HepG2 (cell line): Measurements from ENCODE around the gene CMTM4. TPM values are rescaled to one million over a fixed set of nuclear protein-coding genes. Genes with fewer than 3 reads are reported as not detected.

Experiments
- ATAC-seq: fragments of 200-7000 bp; cut with Tn5 transposase; 3 replicates; pipeline ENCODE4 v1.9.1; 2020; ENCODE audit warnings: mild to moderate bottlenecking, moderate library complexity
- BruUV-seq: library from RNA; stranded (reverse); fragments of 400-500 nt; replicated peaks from 2 replicates; lab custom pipeline; 2021; lab: Mats Ljungman, UMichigan
- CTCF ChIA-PET: fragments of 300-600 bp; formaldehyde crosslinking; extraction: SDS; loops from one replicate; lab custom pipeline; 2021; ENCODE audit warnings: low total read pairs, inconsistent platforms, low intra/inter-chr PET ratio; lab: Yijun Ruan, JAX
- POLR2A ChIA-PET: fragments of 350-600 bp; sonication (Branson Sonifier 250); formaldehyde crosslinking; loops from one replicate; lab custom pipeline; 2020; ENCODE audit warnings: antibody characterized with exemption, inconsistent platforms; lab: Yijun Ruan, JAX
- DNase-seq: peaks from one replicate; pipeline ENCODE4 v3.0.0-alpha.2; 2015; ENCODE audit warnings: low spot score
- FAIRE-seq: peaks from 3 replicates; lab custom pipeline; 2011; peaks lifted over from hg19 to GRCh38; lab: Jason Lieb, UNC
- H2AFZ ChIP-seq: one replicate; pipeline ENCODE4 v1.6.1; 2011; ENCODE audit warnings: low read length, inconsistent platforms
- H3K27ac ChIP-seq: fragments of 300-600 bp; 3 replicates; pipeline ENCODE4 v1.8.0; 2011; ENCODE audit warnings: mixed run types, mild to moderate bottlenecking, mixed read lengths, low read length, inconsistent platforms; ENCODE audit not compliant: insufficient read depth; ENCODE audit errors: extremely low read length
- H3K27me3 ChIP-seq, 2 experiments: fragments of 200-600 bp in 1 of 2; 2 replicates in 1 of 2; 3 replicates in 1 of 2; pipeline versions ENCODE4 v1.6.0 to v1.8.0; 2011; ENCODE audit warnings: low read length in 2 of 2, mild to moderate bottlenecking in 2 of 2, moderate library complexity in 2 of 2, inconsistent platforms in 1 of 2; ENCODE audit not compliant: insufficient read depth in 2 of 2, control insufficient read depth in 1 of 2
- H3K36me3 ChIP-seq, 2 experiments: fragments of 200-600 bp in 1 of 2; replicated peaks in 1 of 2; 2 replicates in 1 of 2; 3 replicates in 1 of 2; pipeline versions ENCODE4 v1.5.1 to v1.8.0; 2011; ENCODE audit warnings: low read length in 2 of 2, inconsistent platforms in 1 of 2; ENCODE audit not compliant: insufficient read depth in 2 of 2, control insufficient read depth in 1 of 2
- H3K4me1 ChIP-seq: 2 replicates; pipeline ENCODE4 v1.5.1; 2012; ENCODE audit warnings: low read length, inconsistent platforms; ENCODE audit not compliant: insufficient read depth
- H3K4me2 ChIP-seq: 2 replicates; pipeline ENCODE4 v1.6.0; 2011; ENCODE audit warnings: low read depth, low read length, inconsistent platforms
- H3K4me3 ChIP-seq, 3 experiments: fragments of 200-600 bp in 1 of 3; sonication (generic), shearing (Covaris generic) in 1 of 3; replicated peaks in 1 of 3; 2 replicates each; pipeline ENCODE4 v1.5.1; 2011 to 2016; ENCODE audit warnings: low read length in 3 of 3, inconsistent platforms in 2 of 3, low read depth in 2 of 3, mild to moderate bottlenecking in 2 of 3, control low read depth in 1 of 3, mixed read lengths in 1 of 3; ENCODE audit not compliant: insufficient read depth in 1 of 3
- H3K79me2 ChIP-seq: one replicate; pipeline ENCODE4 v1.6.1; 2011; ENCODE audit warnings: low read length, inconsistent platforms; ENCODE audit not compliant: insufficient read depth
- H3K9ac ChIP-seq: 2 replicates; pipeline ENCODE4 v1.6.0; 2011; ENCODE audit warnings: mild to moderate bottlenecking, low read depth, low read length, inconsistent platforms; ENCODE audit not compliant: insufficient read depth
- H3K9me3 ChIP-seq: 2 replicates; pipeline ENCODE4 v1.5.1; 2012; ENCODE audit warnings: mild to moderate bottlenecking, low read length
- H4K20me1 ChIP-seq: 2 replicates; pipeline ENCODE4 v1.6.0; 2011; ENCODE audit warnings: inconsistent platforms, mild to moderate bottlenecking, low read length, moderate library complexity; ENCODE audit not compliant: insufficient read depth
- AGO2 ChIP-seq: fragments of 200-400 bp; formaldehyde crosslinking; optimal IDR thresholded peaks from 2 replicates; pipeline ENCODE3; 2017; ENCODE audit warnings: mild to moderate bottlenecking, low read depth, low read length, moderate library complexity
- BCL3 ChIP-seq: sonication (generic); formaldehyde crosslinking; IDR thresholded peaks from 2 replicates; pipeline ENCODE4 v1.5.1; 2020; ENCODE audit warnings: mild to moderate bottlenecking, missing genetic modification reagents, moderate library complexity
- RBFOX2 ChIP-seq: fragments of 200-400 bp; formaldehyde crosslinking; IDR thresholded peaks from 2 replicates; pipeline ENCODE4 v1.6.1; 2017; ENCODE audit warnings: low read depth, mild to moderate bottlenecking, low read length
- ZEB1 ChIP-seq: IDR thresholded peaks from 2 replicates; pipeline ENCODE4 v1.6.1; 2012; ENCODE audit warnings: mild to moderate bottlenecking, low read depth, inconsistent platforms; ENCODE audit not compliant: insufficient replicate concordance
- ZNF121 ChIP-seq: sonication (generic); formaldehyde crosslinking; IDR thresholded peaks from 2 replicates; pipeline ENCODE4 v1.5.0; 2020; ENCODE audit warnings: mild to moderate bottlenecking, missing genetic modification reagents
- ZNF138 ChIP-seq: sonication (generic); formaldehyde crosslinking; IDR thresholded peaks from 2 replicates; pipeline ENCODE4 v1.5.0; 2020; ENCODE audit warnings: mild to moderate bottlenecking, low read depth, missing genetic modification reagents
- ZNF773 ChIP-seq: sonication (generic); formaldehyde crosslinking; IDR thresholded peaks from 2 replicates; pipeline ENCODE4 v1.4.0; 2020; ENCODE audit warnings: missing genetic modification reagents, borderline replicate concordance
- WGBS: methylation state at CpG from one replicate; pipeline ENCODE4 v1.1.6; 2017; ENCODE audit warnings: low lambda C conversion rate; 5-methylcytosine and 5-hydroxymethylcytosine counted together
- in situ Hi-C: cut with HindIII; loops from 2 replicates; pipeline ENCODE4 v1.10.0; 2017; ENCODE audit warnings: low pct_unique_long_range_greater_than_20kb; ENCODE audit not compliant: extremely low pct_ligation_motif_present
- intact Hi-C: fragments of 100-400 bp; cut with micrococcal nuclease; formaldehyde crosslinking; loops from one replicate; pipeline ENCODE4 v1.10.0; 2022; ENCODE audit not compliant: unreplicated experiment
- polyA plus RNA-seq, 8 experiments: library from polyadenylated mRNA; depleted of rRNA in 3 of 8; stranded (reverse) in 7 of 8; unstranded in 1 of 8; fragments of >200 nt; fragmentation: Illumina TruSeq in 4 of 8; extraction: Trizol in 4 of 8; gene quantifications; 2 replicates each; pipeline versions ENCODE4 v1.2.1 to v1.2.3, GENCODE V29; 2011 to 2016; ENCODE audit warnings: low read depth in 4 of 8, missing spikeins in 1 of 8, mixed read lengths in 1 of 8; ENCODE audit not compliant: insufficient read depth in 1 of 8
- total RNA-seq, 5 experiments: library from RNA; depleted of rRNA; stranded (reverse); fragments of >200 nt; fragmentation: Illumina TruSeq; extraction: Trizol; gene quantifications; 2 replicates each; pipeline ENCODE4 v1.2.3, GENCODE V29; 2016; ENCODE audit warnings: low read depth in 1 of 5
- TF ChIP-seq, protein P1 (sequence below): sonication (generic); formaldehyde crosslinking; IDR thresholded peaks from 2 replicates; pipeline ENCODE4 v1.5.1; 2020; ENCODE audit warnings: mild to moderate bottlenecking, missing genetic modification reagents, moderate library complexity

CMTM4 gene
- total and polyA plus RNA-seq, 2 of the 13 experiments (the other 11 are each of a cell fraction or from before 2014, with no cell fraction given), result 32.0 to 36.3 TPM

DNA sequence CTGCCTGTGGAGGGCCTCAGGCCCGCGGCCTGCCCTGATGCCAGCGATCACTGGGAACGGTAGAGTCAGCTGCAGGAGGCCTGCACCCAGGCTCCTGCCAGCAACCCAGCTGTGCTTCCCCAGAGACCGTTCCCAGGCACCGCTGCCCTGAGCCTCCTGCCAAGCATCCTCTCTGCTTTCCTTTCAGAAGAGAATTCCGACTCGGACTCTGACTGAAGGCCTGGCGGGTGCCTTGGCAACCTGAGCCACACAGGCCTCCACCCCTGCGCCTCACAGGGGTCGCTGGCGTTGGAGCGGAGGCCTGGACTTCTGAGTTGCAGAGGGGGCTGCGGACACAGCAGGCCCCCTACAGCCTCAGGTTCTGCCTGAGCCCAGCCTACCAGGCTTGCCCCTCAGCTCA, 84.1 kb downstream of the CMTM4 start:
- Histone ChIP-seq H3K36me3 (peaks cover 23 to 49% of the 10 kb centered on the region in 2 experiments), H3K27me3 (no peaks in the 10 kb centered on the region), H3K27ac (no peak overlapping the region), H3K9ac (no peak overlapping the region), H3K4me2 (no peak overlapping the region), H3K4me1 (peaks cover 45% of the 10 kb centered on the region), H4K20me1 (peaks cover 10% of the 10 kb centered on the region; the same call in 1 of the 2 replicates), H3K4me3 (no peak overlapping the region), H3K9me3 (no peaks in the 10 kb centered on the region), H3K79me2 (no peaks in the 10 kb centered on the region), H2AFZ (no peak overlapping the region)
- 99% methylated on average over 13 of the region's 14 CpGs for WGBS
- ChIA-PET POLR2A (no interaction called here), CTCF (no interaction called here)
- FAIRE-seq (no peak), ATAC-seq (no peak), DNase-seq (no peak)
- TF ChIP-seq ZNF121 (CRISPR knock-in tag), result no peak
- TF ChIP-seq ZEB1, result no peak
- TF ChIP-seq ZNF138, result no peak
- no peak for TF ChIP-seq ZNF773 (CRISPR knock-in tag)
- TF ChIP-seq, protein P1, sequence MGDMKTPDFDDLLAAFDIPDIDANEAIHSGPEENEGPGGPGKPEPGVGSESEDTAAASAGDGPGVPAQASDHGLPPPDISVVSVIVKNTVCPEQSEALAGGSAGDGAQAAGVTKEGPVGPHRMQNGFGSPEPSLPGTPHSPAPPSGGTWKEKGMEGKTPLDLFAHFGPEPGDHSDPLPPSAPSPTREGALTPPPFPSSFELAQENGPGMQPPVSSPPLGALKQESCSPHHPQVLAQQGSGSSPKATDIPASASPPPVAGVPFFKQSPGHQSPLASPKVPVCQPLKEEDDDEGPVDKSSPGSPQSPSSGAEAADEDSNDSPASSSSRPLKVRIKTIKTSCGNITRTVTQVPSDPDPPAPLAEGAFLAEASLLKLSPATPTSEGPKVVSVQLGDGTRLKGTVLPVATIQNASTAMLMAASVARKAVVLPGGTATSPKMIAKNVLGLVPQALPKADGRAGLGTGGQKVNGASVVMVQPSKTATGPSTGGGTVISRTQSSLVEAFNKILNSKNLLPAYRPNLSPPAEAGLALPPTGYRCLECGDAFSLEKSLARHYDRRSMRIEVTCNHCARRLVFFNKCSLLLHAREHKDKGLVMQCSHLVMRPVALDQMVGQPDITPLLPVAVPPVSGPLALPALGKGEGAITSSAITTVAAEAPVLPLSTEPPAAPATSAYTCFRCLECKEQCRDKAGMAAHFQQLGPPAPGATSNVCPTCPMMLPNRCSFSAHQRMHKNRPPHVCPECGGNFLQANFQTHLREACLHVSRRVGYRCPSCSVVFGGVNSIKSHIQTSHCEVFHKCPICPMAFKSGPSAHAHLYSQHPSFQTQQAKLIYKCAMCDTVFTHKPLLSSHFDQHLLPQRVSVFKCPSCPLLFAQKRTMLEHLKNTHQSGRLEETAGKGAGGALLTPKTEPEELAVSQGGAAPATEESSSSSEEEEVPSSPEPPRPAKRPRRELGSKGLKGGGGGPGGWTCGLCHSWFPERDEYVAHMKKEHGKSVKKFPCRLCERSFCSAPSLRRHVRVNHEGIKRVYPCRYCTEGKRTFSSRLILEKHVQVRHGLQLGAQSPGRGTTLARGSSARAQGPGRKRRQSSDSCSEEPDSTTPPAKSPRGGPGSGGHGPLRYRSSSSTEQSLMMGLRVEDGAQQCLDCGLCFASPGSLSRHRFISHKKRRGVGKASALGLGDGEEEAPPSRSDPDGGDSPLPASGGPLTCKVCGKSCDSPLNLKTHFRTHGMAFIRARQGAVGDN, result peak; percentile 10; the same call in 1 of the 2 replicates
- TF ChIP-seq AGO2, result peak; percentile 78
- TF ChIP-seq BCL3 (CRISPR knock-in tag), result 0 out of 2 replicates have a peak, but pooled peaks have one; percentile 19
- peak; percentile 31; the same call in 1 of the 2 replicates for TF ChIP-seq RBFOX2
- intact Hi-C loops (no loop called here), in situ Hi-C loops (no loop called here)
- BruUV-seq, result no TSS peak
